Measurements from ENCODE around the gene LOXHD1.

DNA sequence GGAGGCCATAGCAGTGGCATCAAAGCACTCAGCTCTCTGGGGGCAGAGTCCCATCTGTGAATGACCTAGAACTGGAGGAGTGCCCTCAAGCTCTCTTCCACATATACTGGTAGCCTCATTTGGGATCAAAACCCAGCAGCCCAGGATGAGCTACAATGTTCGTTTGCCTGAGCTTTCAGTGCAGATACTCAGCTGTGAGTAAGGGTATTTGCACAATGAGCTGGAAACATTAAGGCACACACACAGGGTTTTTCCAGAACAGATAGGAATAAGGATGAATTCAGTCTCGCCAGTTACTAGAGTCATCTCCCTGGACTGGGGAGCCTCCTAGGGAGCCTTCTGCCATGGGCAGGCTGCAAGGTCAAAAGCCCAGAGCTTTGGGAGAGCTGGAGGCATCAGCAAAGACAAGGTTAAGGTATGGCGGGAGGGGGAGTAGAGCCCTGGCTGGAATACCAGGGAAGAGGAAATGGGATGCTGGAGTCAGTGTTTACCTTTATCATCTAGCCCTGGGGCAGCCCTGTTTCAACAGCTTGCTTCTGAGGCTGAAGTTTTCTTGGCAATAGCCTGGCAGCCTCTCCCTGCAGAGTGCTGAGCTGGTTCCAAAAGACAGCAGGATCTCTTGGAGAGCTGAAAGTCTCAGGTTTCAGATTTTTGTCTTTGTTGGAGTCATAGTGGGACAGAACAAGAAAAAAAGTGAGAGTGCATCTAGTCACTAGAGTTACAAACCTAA is 187.7 kb downstream of the LOXHD1 start:
- TF ChIP-seq CTCF (IDR thresholded peaks at IDR 0.05) (no peak), SIN3A (IDR thresholded peaks at IDR 0.05; ENCODE audit: borderline replicate concordance, insufficient read depth, low read depth, low read length) (no peak), POLR2AphosphoS5 (IDR thresholded peaks at IDR 0.05; ENCODE audit: low read depth, low read length) (no peak)

Measured in Panc1 (cell line).